ENCODE measurements around the gene ACOT7. TPM values are rescaled to one million over a fixed set of nuclear protein-coding genes. Genes with fewer than 3 reads are reported as not detected.

ACOT7 gene
- total RNA-seq, 2 donors from 2014 or later, result 17.6 to 26.5 TPM

GRCh38 chr1:6278263-6278662 is 115.3 kb downstream of the ACOT7 start:
- intact Hi-C loops (cut with DNase I), result no loop called here
- no peak for DNase-seq (ENCODE audit: low spot score)

GRCh38 chr1:6276811-6277555 is 116.6 kb downstream of the ACOT7 start:
- intact Hi-C loops (cut with DNase I), result no loop called here
- no peak for DNase-seq (ENCODE audit: low spot score)

DNA sequence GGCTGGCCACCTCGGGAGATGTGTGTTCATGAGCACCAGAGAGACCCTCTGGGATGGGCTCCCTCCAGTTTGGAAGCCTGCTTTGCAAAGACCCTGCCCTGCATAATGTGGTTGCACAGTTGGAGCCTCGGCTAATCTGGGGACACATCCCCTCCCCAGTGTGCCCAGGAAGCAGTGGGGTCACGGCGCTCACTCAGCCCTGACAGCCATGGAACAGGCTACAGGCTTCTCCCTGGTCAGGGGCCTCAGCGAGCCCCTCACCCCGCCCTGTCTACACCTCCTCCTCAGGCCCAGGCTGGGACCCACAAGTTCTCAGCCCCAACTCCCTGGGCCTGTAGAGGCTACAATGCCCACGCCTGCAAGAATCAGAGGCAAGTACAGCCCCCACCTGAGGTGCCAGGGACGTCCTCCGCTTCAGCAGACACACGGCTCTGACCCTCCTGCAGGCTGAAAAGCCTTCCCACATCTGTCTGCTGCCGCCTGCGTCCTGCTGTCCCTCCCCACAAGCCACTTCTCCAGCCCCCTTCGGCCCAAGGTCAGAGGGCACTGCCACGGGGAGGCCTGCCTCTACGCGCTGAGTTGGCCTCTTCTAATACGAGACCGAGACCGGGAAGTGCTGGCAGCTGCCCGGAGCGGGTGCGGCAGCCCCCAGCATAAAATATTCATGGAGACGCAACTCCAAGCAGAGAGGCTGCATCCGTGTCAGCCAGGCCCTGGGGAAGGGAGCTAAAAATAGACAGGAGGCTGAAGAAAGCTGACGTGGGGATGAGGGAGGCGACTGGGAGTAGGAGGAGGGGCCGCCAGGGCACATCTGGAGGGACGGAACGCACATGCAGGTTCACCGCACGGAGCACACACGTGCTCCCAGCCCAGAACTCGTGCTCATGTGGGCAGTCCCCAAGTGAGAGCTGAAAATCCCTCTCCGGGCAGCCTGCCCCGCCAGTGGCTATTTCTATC is 117.5 kb downstream of the ACOT7 start:
- intact Hi-C loops (cut with DNase I), result no loop called here
- peak; percentile 88 for DNase-seq (ENCODE audit: low spot score)

DNA sequence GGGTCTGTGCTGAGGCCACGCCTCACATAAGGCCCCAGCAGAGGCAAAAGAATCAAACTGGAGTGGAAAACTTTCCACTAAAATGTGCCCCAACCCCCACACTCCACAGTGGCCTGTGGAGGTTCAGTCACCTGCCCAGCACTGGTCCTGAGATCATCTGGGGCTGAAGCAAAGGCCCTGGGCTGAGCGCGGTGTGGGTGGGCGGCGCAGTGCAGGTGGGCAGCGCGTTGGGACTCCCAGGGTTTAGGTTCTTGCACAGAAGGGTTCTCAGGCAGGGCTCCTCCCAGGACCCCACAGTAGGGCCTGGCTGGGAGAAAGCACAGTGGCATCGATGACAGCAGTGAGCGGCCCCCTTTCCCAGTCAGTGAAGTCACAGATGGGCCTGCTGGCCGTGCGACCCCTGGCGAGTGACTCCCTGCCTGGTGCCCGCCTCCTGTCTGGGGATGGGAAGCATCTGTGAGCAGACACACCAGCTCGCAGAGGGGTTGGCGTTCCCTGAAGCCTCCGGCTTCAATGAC is 118.9 kb downstream of the ACOT7 start:
- no peak for DNase-seq (ENCODE audit: low spot score)
- intact Hi-C loops (cut with DNase I), result no loop called here

GRCh38 chr1:6274102-6274501 is 119.5 kb downstream of the ACOT7 start:
- DNase-seq (ENCODE audit: low spot score), result no peak
- intact Hi-C loops (cut with DNase I), result no loop called here

DNA sequence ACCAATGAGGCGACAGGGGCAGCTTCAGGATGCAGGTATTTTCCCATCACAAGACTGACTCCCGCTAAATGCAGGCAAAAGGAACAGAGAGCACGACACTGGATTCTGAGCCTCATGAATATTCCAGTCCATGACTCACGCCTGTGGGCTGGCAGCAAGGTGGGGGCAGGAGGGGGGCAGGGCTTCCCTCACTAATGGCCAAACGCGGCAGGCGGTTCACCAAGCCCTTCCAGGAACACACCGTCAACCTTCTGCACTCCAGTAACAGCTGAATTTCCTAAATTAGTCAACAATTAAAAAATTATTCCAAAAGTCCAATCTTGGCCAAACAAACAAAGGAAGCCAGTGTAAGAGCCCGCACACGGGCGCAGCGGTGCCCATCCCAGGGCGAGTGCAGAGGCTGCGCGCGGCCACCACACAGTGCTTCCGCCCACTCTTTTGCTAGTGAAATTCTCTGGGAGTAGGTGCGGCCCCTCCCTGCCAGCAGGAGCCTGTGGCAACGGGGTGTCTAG is 120.1 kb downstream of the ACOT7 start:
- intact Hi-C loops (cut with DNase I), result no loop called here
- no peak for DNase-seq (ENCODE audit: low spot score)

- no peak for DNase-seq (ENCODE audit: low spot score)
- intact Hi-C loops (cut with DNase I), result no loop called here
Observed at GRCh38 chr1:6272868-6273267, 120.7 kb downstream of the ACOT7 start.

DNA sequence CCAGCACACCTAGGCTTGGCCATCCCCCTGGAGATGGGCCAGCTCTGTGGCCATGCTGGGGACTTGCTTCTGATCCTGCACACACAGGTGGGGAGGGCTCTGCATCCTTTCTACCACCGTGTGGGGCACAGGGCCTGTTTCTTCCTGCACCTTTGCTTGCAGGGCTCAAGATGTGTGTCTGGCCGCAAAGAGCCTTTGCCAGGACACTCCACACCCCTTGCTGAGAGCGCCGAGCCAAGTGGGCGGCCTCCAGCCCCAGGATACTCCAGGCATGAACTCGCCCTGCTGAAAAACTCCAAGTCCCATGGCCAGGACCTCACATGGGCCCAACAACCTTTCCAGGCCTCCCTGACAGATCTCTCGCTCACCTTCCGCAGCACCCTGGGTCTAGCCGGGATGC is 121.1 kb downstream of the ACOT7 start:
- DNase-seq (ENCODE audit: low spot score), result no peak
- intact Hi-C loops (cut with DNase I), result no loop called here

- no peak for DNase-seq (ENCODE audit: low spot score)
- intact Hi-C loops (cut with DNase I), result no loop called here
Observed at GRCh38 chr1:6271554-6271953, 122.0 kb downstream of the ACOT7 start.

DNA sequence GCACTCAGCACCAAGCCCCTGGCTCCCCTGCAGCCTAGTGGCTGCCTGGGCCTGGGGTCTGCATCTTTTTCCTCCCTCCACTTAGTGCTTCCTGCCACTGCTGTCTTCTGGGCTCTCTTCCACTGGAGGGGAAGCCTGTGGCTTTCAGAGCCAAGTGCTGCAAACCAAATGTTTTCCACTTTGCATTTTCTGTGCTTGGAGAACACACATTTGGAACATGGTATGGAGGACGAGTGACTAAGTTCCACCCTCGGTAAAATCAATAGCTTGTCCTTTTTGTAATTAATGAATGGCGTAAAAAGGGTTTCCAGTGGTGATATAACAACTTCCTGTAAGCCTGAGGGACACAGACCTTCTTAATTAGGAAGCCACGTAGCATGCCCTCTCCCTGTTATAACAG is 122.6 kb downstream of the ACOT7 start:
- intact Hi-C loops (cut with DNase I), result no loop called here
- DNase-seq (ENCODE audit: low spot score), result no peak

DNA sequence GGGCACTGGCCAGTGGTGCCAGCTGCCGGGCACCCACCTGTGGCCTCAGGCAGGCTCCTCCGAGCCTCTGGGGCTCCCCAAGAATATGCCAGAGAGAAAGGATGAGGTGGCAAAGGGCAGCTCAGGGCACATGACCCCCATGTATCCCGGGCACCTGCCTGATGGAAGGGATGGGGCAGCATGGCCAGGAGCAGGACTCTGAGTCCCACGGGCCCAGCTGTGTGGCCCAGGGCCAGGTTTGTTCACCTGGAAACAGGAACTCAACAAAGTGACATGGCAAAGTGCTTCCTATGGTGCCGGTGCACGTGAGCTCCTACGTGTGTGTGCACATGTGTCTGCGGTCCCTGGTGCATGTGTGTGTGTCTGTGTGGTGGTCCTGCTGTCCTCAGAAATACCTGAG is 123.2 kb downstream of the ACOT7 start:
- intact Hi-C loops (cut with DNase I), result no loop called here
- no peak for DNase-seq (ENCODE audit: low spot score)

- no peak for DNase-seq (ENCODE audit: low spot score)
- intact Hi-C loops (cut with DNase I), result no loop called here
Observed at GRCh38 chr1:6269720-6270400, 123.7 kb downstream of the ACOT7 start.

- no peak for DNase-seq (ENCODE audit: low spot score)
- intact Hi-C loops (cut with DNase I), result no loop called here
Observed at GRCh38 chr1:6269296-6269695, 124.3 kb downstream of the ACOT7 start.

- intact Hi-C loops (cut with DNase I), result no loop called here
- no peak for DNase-seq (ENCODE audit: low spot score)
Observed at GRCh38 chr1:6268415-6268814, 125.2 kb downstream of the ACOT7 start.

- intact Hi-C loops (cut with DNase I), result no loop called here
- no peak for DNase-seq (ENCODE audit: low spot score)
Observed at GRCh38 chr1:6267686-6268322, 125.8 kb downstream of the ACOT7 start.

GRCh38 chr1:6266641-6267040 is 126.9 kb downstream of the ACOT7 start:
- DNase-seq (ENCODE audit: low spot score), result no peak
- intact Hi-C loops (cut with DNase I), result no loop called here

DNA sequence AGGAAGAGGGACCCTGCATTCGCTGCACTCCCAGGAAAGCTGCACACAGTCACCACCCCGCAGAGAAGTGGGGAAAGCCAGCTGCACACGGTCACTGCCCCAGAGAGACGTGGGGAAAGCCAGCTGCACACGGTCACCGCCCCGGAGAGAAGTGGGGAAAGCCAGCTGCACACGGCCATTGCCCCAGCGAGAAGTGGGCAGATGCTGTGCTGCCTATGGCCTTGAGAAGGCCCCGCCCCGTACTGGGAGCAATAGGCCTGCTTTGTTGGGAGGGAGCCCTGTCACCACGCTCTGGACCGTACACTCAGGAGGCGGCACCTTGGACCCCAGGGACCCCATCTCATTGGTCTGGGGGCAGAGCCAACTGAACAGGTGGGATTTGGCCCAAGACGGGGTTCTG is 128.4 kb downstream of the ACOT7 start:
- no peak for DNase-seq (ENCODE audit: low spot score)
- intact Hi-C loops (cut with DNase I), result no loop called here

GRCh38 chr1:6263716-6264115 is 129.9 kb downstream of the ACOT7 start:
- no peak for DNase-seq (ENCODE audit: low spot score)
- intact Hi-C loops (cut with DNase I), result no loop called here
